Activated CD4-positive, alpha-beta T cell treated with anti-CD3 and anti-CD28 coated beads for 36 hours (primary cell): ENCODE results near the gene CCR5. TPM values are rescaled to one million over a fixed set of nuclear protein-coding genes. Genes with fewer than 3 reads are reported as not detected.

Source experiments
- ATAC-seq: fragments of 200-7000 bp; cut with Tn5 transposase; one replicate; pipeline ENCODE4 v1.10.0; 2021; ENCODE audit warnings: mild to moderate bottlenecking, moderate library complexity
- CTCF ChIA-PET: fragments of 350-600 bp; sonication (Branson Sonifier 250); formaldehyde crosslinking; loops from one replicate; lab custom pipeline; 2021; ENCODE audit warnings: antibody characterized with exemption; lab: Charles Lee
- POLR2A ChIA-PET: fragments of 350-600 bp; sonication (Branson Sonifier 250); formaldehyde crosslinking; loops from one replicate; lab custom pipeline; 2021; ENCODE audit warnings: antibody characterized with exemption, inconsistent platforms; lab: Charles Lee
- DNase-seq: peaks from one replicate; pipeline ENCODE4 v3.0.0-alpha.2; 2020
- H3K27ac Mint-ChIP-seq: one replicate; pipeline ENCODE4 v1.8.0; 2021; ENCODE audit warnings: mixed read lengths
- H3K27me3 Mint-ChIP-seq: one replicate; pipeline ENCODE4 v1.8.0; 2021; ENCODE audit warnings: mixed read lengths
- H3K36me3 Mint-ChIP-seq: one replicate; pipeline ENCODE4 v1.8.0; 2021; ENCODE audit warnings: low read depth, mixed read lengths
- H3K4me1 Mint-ChIP-seq: one replicate; pipeline ENCODE4 v1.8.0; 2021; ENCODE audit warnings: mixed read lengths
- H3K4me3 Mint-ChIP-seq: one replicate; pipeline ENCODE4 v1.8.0; 2021; ENCODE audit warnings: mild to moderate bottlenecking, moderate library complexity, mixed read lengths
- H3K9me3 Mint-ChIP-seq: one replicate; pipeline ENCODE4 v1.8.0; 2021; ENCODE audit warnings: low read depth, mixed read lengths
- intact Hi-C, 2 experiments: fragments of 100-400 bp; cut with DNase I in 1 of 2; cut with micrococcal nuclease in 1 of 2; formaldehyde crosslinking; loops; one replicate each; pipeline versions ENCODE4 v1.14.2 to v1.15.1; 2022 to 2024; cut with DNase I, micrococcal nuclease
- total RNA-seq, 2 experiments: library from RNA; stranded (reverse); gene quantifications; one replicate each; pipeline ENCODE4 v1.2.3, GENCODE V29; 2021

The CCR5 gene
- total RNA-seq, 2 experiments from 2014 or later: 0.14 to 0.25 TPM

GRCh38 chr3:46407970-46408369 lies 37.2 kb downstream of the CCR5 start:
- no peak overlapping the region for H3K27ac Mint-ChIP-seq
- POLR2A ChIA-PET: interaction anchor here (0.6 kb wide), 1 partner anchor 132 kb away, joined by 3 read pairs; no protein-coding TSS in a partner anchor
- intact Hi-C loops: loop anchor here in 1 of 2 experiments (1.0 kb wide), 1 partner anchor 39 kb away; no protein-coding TSS in a partner anchor

DNA sequence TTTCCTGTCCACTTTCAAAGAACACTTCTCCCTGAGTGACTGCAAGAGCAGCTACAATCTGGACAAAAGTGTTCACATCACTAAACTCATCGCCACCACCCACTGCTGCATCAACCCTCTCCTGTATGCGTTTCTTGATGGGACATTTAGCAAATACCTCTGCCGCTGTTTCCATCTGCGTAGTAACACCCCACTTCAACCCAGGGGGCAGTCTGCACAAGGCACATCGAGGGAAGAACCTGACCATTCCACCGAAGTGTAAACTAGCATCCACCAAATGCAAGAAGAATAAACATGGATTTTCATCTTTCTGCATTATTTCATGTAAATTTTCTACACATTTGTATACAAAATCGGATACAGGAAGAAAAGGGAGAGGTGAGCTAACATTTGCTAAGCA lies 38.1 kb downstream of the CCR5 start:
- ATAC-seq (no peak), DNase-seq (no peak)
- peaks cover 2% of the 10 kb centered on the region for H3K27me3 Mint-ChIP-seq
- no peak overlapping the region for H3K4me3 Mint-ChIP-seq
- intact Hi-C loops: no loop called here
- POLR2A ChIA-PET: no interaction called here
- CTCF ChIA-PET: interaction anchor here (0.7 kb wide), 1 partner anchor 11 kb away, joined by 3 read pairs; no protein-coding TSS in a partner anchor
- no peaks in the 10 kb centered on the region for H3K36me3 Mint-ChIP-seq
- no peak overlapping the region for H3K27ac Mint-ChIP-seq
- H3K9me3 Mint-ChIP-seq: no peaks in the 10 kb centered on the region
- H3K4me1 Mint-ChIP-seq: peaks cover 33% of the 10 kb centered on the region

More at GRCh38 chr3:46407970-46408369, 37.2 kb downstream of the CCR5 start:
- DNase-seq (no peak), ATAC-seq (no peak)
- H3K4me3 Mint-ChIP-seq: peak overlapping the region; percentile 71
- H3K9me3 Mint-ChIP-seq: no peaks in the 10 kb centered on the region
- H3K4me1 Mint-ChIP-seq: peaks cover 33% of the 10 kb centered on the region
- CTCF ChIA-PET: interaction anchor here (0.7 to 1.7 kb wide), 6 partner anchors 12 to 776 kb away, joined by 3 to 8 read pairs (median 4); no protein-coding TSS in a partner anchor
- H3K36me3 Mint-ChIP-seq: no peaks in the 10 kb centered on the region
- H3K27me3 Mint-ChIP-seq: peaks cover 2% of the 10 kb centered on the region

DNA sequence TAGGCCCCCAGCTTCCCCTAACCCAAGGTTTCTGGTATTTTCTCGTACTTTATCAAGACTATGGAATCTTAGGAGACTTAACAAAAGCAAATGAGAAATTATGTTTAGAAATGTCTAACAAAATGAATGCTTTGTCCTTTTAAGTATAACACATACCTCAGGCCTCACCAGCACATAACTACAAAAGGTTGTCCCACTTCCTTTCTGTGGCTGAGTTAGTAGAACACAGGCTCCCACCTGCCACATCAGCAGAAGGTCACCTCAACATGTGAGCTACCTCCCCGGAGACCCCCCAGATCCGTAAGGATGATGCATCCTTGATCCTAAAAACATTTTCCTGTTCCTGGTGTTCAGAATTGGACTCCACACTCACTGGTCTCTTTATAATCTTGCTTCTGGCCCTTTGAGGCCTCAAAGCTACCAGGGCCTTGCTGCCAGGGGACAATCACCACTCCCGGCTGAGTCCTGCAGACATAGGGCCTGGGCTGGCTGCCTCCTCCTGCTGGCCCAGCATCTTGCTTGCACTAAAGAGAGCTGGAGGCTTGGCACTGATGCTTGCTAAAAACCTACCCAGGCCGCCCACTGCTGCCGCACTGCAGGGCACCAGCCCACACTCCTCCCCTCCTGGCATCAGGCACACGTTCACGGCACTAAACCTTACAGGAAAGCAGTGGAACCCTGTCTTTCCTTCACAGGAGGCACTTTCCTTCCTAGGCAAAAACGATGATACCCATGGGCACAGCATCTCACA lies 39.2 kb downstream of the CCR5 start:
- no peak for ATAC-seq
- DNase-seq: no peak
- Mint-ChIP-seq H3K27me3 (peaks cover 2% of the 10 kb centered on the region), H3K4me1 (peaks cover 33% of the 10 kb centered on the region), H3K27ac (no peak overlapping the region), H3K36me3 (no peaks in the 10 kb centered on the region), H3K9me3 (no peaks in the 10 kb centered on the region), H3K4me3 (no peak overlapping the region)
- ChIA-PET CTCF (no interaction called here), POLR2A (no interaction called here)
- intact Hi-C loops: no loop called here

DNA sequence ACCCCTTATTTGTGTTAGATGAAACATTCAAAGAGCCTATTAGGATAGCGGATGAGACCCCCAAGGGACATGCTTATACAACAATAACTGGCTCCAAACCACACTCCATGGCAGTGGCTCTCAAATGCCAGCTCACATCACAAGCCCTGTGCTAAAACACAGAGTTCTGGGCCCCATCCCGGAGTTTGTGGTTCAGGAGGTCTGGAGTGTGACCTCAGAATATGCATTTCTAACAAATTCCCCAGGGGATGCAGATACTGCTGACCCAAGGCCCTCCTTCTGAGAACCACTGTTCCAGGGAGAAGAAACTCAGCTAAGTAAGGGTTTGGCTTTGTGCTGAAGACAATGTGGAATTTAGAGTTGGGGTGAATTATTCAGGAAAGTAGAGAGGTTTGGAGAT lies 39.9 kb downstream of the CCR5 start:
- ChIA-PET POLR2A (no interaction called here), CTCF (interaction anchor here (1.1 kb wide), 1 partner anchor 202 kb away, joined by 4 read pairs; no protein-coding TSS in a partner anchor)
- Mint-ChIP-seq H3K4me1 (peaks cover 33% of the 10 kb centered on the region), H3K27me3 (peaks cover 2% of the 10 kb centered on the region), H3K36me3 (no peaks in the 10 kb centered on the region), H3K27ac (no peak overlapping the region), H3K9me3 (no peaks in the 10 kb centered on the region), H3K4me3 (no peak overlapping the region)
- intact Hi-C loops: no loop called here
- no peak for ATAC-seq
- no peak for DNase-seq

GRCh38 chr3:46411271-46411670 lies 40.5 kb downstream of the CCR5 start:
- CTCF ChIA-PET: interaction anchor here (0.8 to 1.1 kb wide), 2 partner anchors 8 to 203 kb away, joined by 3 to 4 read pairs; no protein-coding TSS in a partner anchor
- H3K27me3 Mint-ChIP-seq: peaks cover 2% of the 10 kb centered on the region
- H3K4me1 Mint-ChIP-seq: peaks cover 37% of the 10 kb centered on the region
- intact Hi-C loops: no loop called here
- no peaks in the 10 kb centered on the region for H3K36me3 Mint-ChIP-seq
- H3K4me3 Mint-ChIP-seq: no peak overlapping the region
- ATAC-seq (no peak), DNase-seq (no peak)
- POLR2A ChIA-PET: no interaction called here
- no peak overlapping the region for H3K27ac Mint-ChIP-seq
- no peaks in the 10 kb centered on the region for H3K9me3 Mint-ChIP-seq

GRCh38 chr3:46412786-46413298 lies 42.1 kb downstream of the CCR5 start:
- no peaks in the 10 kb centered on the region for H3K36me3 Mint-ChIP-seq
- ATAC-seq (no peak), DNase-seq (no peak)
- H3K4me3 Mint-ChIP-seq: no peak overlapping the region
- ChIA-PET CTCF (interaction anchor here (0.6 kb wide), 1 partner anchor 14 kb away, joined by 3 read pairs; no protein-coding TSS in a partner anchor), POLR2A (no interaction called here)
- peaks cover 23% of the 10 kb centered on the region for H3K4me1 Mint-ChIP-seq
- H3K27ac Mint-ChIP-seq: no peak overlapping the region
- intact Hi-C loops: no loop called here
- peaks cover under 1% of the 10 kb centered on the region for H3K27me3 Mint-ChIP-seq
- H3K9me3 Mint-ChIP-seq: no peaks in the 10 kb centered on the region

DNA sequence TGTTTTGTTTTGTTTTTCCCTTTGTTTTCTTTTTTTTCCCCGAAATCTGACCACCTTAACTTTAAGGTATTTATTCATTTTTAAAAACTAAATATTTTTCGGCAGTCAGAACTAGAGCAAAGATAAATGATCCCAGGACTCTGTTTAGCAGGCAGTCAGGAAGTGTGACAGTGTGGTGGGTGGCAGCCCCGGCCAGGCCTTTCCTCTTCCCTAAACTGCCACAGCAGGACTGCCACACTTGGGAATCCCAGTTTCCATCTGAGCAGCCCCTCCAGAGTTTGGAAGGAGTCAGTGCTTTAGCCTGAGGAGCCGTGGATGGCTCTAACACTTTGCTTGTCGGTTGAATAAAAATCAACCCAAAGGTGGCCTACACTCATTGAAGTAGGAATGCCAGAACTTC lies 43.2 kb downstream of the CCR5 start:
- no peak for ATAC-seq
- Mint-ChIP-seq H3K27me3 (no peaks in the 10 kb centered on the region), H3K27ac (no peak overlapping the region), H3K4me3 (no peak overlapping the region), H3K4me1 (peaks cover 14% of the 10 kb centered on the region), H3K9me3 (no peaks in the 10 kb centered on the region), H3K36me3 (no peaks in the 10 kb centered on the region)
- DNase-seq: no peak
- ChIA-PET POLR2A (no interaction called here), CTCF (interaction anchor here (0.7 to 0.9 kb wide), 2 partner anchors 36 to 289 kb away, joined by 3 read pairs; no protein-coding TSS in a partner anchor)
- intact Hi-C loops: no loop called here

DNA sequence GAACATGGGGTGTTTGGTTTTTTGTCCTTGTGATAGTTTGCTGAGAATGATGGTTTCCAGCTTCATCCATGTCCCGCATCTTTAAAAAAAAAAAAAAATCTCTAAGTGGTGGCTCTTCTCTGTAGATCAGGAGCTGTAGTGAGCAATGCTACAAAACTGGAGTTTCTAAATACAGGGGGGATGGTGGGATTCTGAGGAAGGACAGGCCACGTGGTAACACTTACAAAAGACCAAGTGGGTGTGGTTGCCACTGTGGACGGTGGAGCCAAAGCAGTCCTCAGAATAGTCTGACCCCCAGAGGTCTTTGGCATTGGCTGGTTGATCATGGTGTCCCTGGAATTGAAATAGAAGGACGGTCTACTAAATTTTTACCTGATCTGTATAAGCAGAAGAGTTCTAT lies 44.0 kb downstream of the CCR5 start:
- ChIA-PET CTCF (no interaction called here), POLR2A (no interaction called here)
- Mint-ChIP-seq H3K27me3 (no peaks in the 10 kb centered on the region), H3K9me3 (no peaks in the 10 kb centered on the region), H3K4me1 (peaks cover 11% of the 10 kb centered on the region), H3K27ac (no peak overlapping the region), H3K36me3 (no peaks in the 10 kb centered on the region), H3K4me3 (no peak overlapping the region)
- intact Hi-C loops: no loop called here
- ATAC-seq: no peak
- DNase-seq: no peak

- Mint-ChIP-seq H3K27me3 (no peaks in the 10 kb centered on the region), H3K4me1 (peaks cover 6% of the 10 kb centered on the region), H3K27ac (no peak overlapping the region), H3K4me3 (no peak overlapping the region), H3K36me3 (no peaks in the 10 kb centered on the region), H3K9me3 (no peaks in the 10 kb centered on the region)
- ChIA-PET CTCF (interaction anchor here (1.3 kb wide), 1 partner anchor 34 kb away, joined by 5 read pairs; no protein-coding TSS in a partner anchor), POLR2A (no interaction called here)
- intact Hi-C loops: no loop called here
- DNase-seq (no peak), ATAC-seq (no peak)
These were observed 45.5 kb downstream of the CCR5 start for GRCh38 chr3:46416125-46416810.

DNA sequence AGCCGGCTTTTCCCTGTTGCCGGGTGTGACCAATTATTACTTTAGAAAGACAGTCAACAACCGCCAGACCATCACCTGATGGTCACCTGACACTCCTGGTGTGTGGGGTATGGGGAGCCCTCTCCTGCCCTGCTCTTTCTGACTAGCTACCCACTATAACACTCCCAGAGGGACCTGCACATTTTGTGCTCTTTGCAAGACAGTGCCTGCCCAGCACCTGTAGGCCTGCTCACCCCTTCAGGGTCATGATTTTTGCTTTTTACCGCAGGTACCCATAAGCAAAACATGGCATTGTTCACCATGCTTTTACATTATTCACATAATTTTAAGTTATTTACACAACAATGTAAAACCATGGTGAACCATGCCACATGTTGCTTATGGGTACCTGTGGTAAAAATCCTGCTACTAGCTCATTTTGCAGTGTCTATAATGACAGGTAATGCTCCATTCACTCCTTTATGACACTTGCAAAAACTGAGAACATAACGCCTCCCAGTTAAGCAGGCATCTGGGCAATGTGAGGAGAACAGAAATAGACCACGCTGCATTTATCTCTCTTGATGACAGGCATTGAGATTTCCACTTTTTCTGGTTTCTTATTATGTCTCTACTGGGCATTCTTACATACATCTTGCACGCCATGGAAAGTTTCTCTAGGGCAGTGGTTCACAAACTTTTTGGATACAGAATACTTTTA lies 46.2 kb downstream of the CCR5 start:
- Mint-ChIP-seq H3K27ac (no peak overlapping the region), H3K9me3 (no peaks in the 10 kb centered on the region), H3K36me3 (no peaks in the 10 kb centered on the region), H3K4me3 (no peak overlapping the region), H3K4me1 (peaks cover 6% of the 10 kb centered on the region), H3K27me3 (no peaks in the 10 kb centered on the region)
- DNase-seq (no peak), ATAC-seq (no peak)
- ChIA-PET CTCF (interaction anchor here (0.6 to 0.7 kb wide), 2 partner anchors 9 to 42 kb away, joined by 3 read pairs; no protein-coding TSS in a partner anchor), POLR2A (no interaction called here)
- intact Hi-C loops: no loop called here
